NK-92 (cell line): Measurements from ENCODE around the gene THY1.
"Not testable (repeated sequence)": the region's sequence is repeated elsewhere in the genome, so short reads cannot be mapped to it uniquely, and the experiment has no call there.

ENCODE experiments used
- DNase-seq: peaks from one replicate; lab custom pipeline; 2025; ENCODE audit not compliant: unreplicated experiment; lab: John Stamatoyannopoulos, UW

The THY1 gene

GRCh38 chr11:119419834-119420492 is 3.0 kb downstream of the THY1 start:
- no peak for DNase-seq

- DNase-seq: no peak
These were observed 3.7 kb downstream of the THY1 start for GRCh38 chr11:119419246-119419645.

GRCh38 chr11:119418759-119419158 is 4.2 kb downstream of the THY1 start:
- no peak for DNase-seq

- no peak for DNase-seq
These were observed 5.0 kb downstream of the THY1 start for GRCh38 chr11:119417726-119418540.

- no peak for DNase-seq
These were observed 6.1 kb downstream of the THY1 start for GRCh38 chr11:119416606-119417580.

- no peak for DNase-seq
These were observed 7.0 kb downstream of the THY1 start for GRCh38 chr11:119415966-119416365.

GRCh38 chr11:119415517-119415916 is 7.5 kb downstream of the THY1 start:
- no peak for DNase-seq

GRCh38 chr11:119414734-119415133 is 8.2 kb downstream of the THY1 start:
- DNase-seq: no peak

GRCh38 chr11:119414321-119414720 is 8.7 kb downstream of the THY1 start:
- DNase-seq: no peak

- no peak for DNase-seq
These were observed 10.9 kb downstream of the THY1 start for GRCh38 chr11:119412072-119412471.

- no peak for DNase-seq
These were observed 12.5 kb downstream of the THY1 start for GRCh38 chr11:119410501-119410900.

GRCh38 chr11:119409731-119410130 is 13.2 kb downstream of the THY1 start:
- DNase-seq: no peak

- DNase-seq: no peak
These were observed 17.0 kb downstream of the THY1 start for GRCh38 chr11:119406005-119406404.

- DNase-seq: not testable (repeated sequence)
These were observed 17.5 kb downstream of the THY1 start for GRCh38 chr11:119405448-119405847.

- no peak for DNase-seq
These were observed 18.1 kb downstream of the THY1 start for GRCh38 chr11:119404872-119405271.

GRCh38 chr11:119403021-119403420 is 20.0 kb downstream of the THY1 start:
- DNase-seq: no peak

- DNase-seq: no peak
These were observed 20.5 kb downstream of the THY1 start for GRCh38 chr11:119402470-119402869.

GRCh38 chr11:119400860-119401259 is 22.1 kb downstream of the THY1 start:
- no peak for DNase-seq

GRCh38 chr11:119397740-119398139 is 25.2 kb downstream of the THY1 start:
- DNase-seq: no peak

GRCh38 chr11:119396835-119397234 is 26.1 kb downstream of the THY1 start:
- no peak for DNase-seq

- DNase-seq: no peak
These were observed 31.7 kb downstream of the THY1 start for GRCh38 chr11:119391275-119391674.
